Measurements from ENCODE around the gene PDGFD.

DNA sequence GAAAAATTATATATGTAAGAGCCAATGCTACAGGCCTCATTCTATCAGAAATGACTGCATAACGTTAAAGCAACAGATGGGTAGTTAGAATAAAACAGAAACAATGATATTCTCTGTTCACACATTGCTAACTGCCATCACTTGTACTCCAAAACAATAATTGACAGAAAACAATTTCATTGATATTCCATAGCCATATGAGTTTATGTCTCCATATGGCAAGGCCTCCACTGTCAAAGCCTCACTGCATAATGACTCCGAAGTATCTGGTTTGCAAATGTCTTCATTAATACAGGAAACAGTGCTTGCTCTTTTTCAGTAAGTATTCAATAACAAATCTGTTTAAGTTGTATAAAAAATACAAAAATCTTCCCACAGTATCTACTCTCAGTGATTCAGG lies 117.6 kb downstream of the PDGFD start:
- TF ChIP-seq CTCF (IDR thresholded peaks at IDR 0.05) (no peak), POLR2A (IDR thresholded peaks at IDR 0.05) (no peak), POLR2AphosphoS5 (IDR thresholded peaks at IDR 0.05; ENCODE audit: insufficient read depth in 1 of 2, low read depth in 1 of 2) (no peak)
